HG02588 (cell line): Measurements from ENCODE around the gene ELF1.

Experiments
- ATAC-seq: cut with Tn5 transposase; IDR thresholded peaks from one replicate; pipeline ENCODE4 v1.9.1; 2021; ENCODE audit warnings: mild to moderate bottlenecking, moderate library complexity; ENCODE audit not compliant: unreplicated experiment

Gene ELF1

DNA sequence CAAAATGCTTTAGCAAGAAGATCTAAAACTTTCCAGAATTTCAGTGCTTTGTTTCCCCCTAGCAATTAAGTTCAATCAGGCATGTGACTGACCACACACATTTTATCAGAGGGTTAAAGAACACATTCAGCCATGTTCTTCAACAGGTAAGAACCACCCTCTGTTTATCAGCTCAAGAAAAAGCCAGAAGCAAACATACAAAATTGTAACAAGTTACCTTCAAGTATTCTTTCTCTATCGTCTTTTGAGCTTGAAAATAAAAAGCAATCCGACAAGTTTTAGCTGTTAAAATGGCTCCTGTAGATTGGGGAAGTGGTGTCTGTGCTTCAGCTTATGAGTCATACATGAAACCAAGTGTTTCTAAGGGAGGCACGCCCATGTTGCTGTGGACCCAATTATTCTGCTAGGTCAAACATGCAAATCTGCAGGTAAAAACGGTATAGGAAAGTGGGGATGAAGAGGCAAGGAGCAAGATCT is at the start of gene ELF1:
ELF1 (minus strand) TSS at position 306 of the 477 bp plus-strand sequence. CDS start 37,262 bp downstream, outside the sequence.
- ATAC-seq = peak; percentile 89

DNA sequence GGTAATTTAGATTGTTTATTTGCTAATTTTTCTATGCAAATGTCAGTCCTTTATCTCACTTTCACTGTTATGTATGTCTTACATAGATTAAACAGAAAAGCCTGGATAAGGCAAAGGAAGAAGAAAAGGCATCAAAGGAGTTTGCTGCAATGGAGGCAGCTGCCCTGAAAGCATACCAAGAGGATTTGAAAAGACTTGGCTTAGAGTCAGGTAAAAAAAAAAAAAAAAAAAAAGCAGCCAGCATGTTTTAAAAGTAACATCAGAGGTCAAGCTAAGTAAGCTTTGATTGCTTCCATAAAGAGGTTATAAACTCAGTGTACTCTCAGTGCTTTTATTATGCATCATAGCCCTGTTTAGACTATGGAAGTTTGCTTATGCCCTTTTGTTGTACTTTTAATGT is 46.0 kb upstream of the ELF1 start:
- no peak for ATAC-seq

DNA sequence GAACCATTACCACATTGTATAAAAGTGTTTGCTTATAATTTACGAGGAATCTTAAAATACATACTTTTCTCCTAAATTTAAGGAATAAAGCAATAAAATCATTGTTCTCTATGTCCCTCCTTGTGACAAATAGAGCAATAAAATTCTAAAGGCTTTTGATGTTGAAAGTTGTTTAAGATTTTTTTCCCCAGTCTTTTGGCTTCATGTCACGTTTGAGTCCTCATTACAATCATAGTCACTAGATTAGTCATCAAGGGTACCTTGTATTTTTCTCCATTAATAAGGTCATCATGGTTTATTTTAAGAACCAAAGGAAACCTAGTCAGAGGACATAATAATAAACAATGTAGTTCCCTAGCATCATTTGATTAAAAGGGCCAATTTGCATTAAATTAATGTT is 45.4 kb upstream of the ELF1 start:
- no peak for ATAC-seq

DNA sequence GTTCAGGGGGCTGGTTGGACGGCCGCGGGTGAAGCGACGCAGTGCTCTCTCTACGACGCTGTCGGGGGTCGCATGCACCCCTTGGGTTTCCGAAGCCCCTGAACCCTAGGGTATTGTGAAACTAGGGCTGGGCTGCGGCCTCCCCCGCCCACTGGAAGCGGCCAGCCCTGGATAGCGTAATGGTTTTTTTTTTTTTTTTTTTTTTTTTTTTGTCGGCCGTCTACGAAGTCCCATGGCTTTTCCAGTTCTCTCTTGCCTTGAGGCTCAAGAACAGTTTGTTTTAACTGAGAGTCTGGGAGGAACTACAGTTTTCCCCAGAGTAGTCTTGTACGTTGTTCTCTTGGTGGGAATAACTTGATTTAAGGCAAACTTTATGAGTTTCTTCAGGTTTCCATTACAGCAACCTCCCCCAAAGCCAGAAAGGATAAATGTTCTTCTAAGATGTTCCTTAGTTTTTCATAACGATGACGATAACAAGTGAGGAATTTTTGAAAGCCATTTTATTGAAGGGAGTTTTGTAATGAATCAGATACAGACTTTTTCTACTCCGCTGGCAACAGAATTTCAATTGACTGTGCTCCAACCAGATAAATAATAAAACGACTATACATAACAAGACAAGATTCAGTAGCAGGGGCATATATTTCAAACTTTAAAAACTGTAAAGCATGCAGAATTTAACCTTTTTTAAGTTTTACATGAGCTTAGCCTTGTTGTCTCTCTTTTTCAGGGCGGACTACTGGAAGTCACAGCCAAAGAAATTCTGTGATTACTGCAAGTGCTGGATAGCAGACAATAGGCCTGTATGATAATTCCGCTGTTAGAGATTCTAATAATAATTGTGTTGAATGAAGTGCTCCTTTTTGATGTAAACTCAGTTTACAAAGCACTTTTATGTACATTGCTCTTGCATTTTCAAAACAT is 43.1 kb upstream of the ELF1 start:
- ATAC-seq = peak; percentile 27

DNA sequence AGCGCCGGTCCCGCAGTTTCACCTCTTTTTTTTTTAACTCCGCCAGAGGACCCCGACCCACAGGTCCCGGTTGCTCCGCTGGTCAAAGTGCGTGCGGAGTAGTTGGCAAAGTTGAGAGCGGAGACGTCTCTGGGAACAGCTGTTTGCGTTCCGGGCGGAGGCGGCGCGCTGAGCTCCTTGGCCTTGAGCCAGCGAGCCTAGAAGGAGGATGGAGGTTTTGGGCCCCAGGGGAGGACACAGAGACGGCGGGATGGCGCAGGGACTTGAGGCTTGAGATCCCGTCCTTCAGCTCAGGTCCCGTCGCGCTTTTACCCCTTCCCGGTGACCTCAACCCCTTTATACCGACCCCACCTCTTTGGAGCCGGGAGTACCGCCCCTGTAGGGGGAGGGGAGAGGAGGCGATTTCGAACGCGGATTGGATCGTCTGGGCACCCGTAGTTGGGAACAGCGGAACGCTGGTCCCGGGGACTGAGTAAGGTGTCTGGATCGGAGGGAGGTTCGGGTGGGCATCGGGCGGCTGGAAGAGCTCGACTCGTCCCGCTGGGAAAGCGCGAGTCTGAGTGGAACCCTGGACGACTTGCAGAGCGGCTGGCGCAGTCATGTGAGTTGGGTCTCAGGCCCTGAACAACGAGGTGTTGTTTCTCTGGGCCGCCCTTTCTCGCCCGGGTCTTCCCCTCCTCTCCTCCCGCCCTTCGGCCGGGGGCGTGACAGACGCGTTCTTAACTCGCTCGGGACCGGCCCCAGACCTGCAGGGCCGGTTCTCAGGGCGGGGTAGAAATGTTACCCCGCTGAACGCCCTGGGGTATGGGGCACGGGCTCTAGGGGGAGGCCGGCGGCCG is 42.2 kb upstream of the ELF1 start, which contains the start of gene WBP4:
WBP4 (plus strand) TSS at position 435 of the 839 bp plus-strand sequence; CDS start at position 600, 165 bp downstream.
- peak; percentile 70 for ATAC-seq

DNA sequence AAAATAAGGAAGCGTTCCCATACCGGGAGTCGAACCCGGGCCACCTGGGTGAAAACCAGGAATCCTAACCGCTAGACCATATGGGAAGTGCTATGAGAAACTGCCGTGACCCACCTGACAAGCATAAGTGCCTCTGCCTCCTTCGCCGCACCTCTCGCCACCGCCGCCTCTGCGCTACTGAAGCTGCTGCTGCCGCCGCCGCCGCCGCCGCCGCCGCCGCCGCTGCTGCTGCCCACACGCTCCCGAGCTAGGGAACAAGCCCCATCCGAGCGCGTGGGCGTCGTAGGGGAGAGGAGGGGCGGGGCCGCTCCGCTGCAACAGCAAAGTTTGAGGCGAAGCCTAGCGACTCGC is 41.6 kb upstream of the ELF1 start:
- ATAC-seq = peak; percentile 24

DNA sequence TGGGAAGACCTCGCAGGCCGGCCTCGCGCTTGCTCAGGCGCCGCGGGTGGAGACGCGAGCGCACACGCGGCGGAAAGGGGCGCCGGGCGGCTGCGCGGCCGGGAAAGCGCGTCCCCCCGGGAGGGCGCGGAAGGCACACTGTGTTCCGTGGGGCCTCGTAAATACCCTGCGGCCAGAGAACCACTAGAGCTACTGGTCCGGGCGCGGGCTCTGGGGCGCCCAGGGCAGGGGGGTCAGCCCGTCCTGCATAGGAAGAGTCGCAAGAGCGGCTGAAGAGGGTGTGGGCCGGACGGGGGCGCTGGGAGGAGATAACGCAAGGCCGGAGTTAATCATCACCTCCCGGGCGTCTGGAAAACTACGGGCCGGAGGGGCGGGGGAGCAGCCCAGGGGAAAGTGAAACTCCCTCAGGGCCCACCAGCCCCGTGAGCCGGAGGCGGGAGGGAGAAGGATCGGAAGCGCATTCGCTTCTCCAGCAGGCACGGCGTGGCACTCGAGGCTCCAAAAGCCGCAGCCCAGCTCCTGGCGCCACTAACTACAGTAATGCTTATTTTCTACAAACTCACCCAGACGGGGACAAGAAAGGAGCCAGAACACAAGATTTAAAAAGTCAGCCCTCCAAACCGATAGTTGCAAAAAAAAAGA is 41.1 kb upstream of the ELF1 start:
- peak; percentile 48 for ATAC-seq

DNA sequence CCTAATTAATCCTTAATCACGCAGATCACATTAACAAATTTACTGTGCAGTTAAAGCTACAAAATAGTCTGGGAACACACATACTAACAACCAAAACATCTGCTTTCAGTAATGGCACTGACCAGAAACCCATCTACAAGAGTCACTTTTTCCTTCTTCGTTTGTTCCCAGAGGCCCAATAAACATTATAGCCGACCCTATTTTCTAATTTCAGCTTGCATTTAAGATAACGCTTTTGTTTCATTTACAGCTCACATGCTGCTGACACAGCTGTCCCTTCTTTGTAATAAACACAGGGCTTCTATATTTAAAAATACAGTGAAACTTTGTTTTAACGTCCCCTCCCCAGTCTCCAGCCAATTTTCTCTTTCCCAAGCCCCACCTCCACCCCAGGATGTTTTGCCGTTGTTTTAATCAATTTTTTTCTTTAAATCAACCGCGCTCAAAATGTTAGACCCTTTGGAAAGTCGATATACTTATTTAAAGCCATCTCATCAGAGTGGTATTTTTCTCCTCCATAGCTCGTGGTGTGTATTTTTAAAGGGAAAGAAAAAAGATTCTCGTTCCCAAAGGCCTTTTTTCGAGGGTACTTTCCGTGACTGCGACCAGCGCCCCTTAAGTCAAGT is 40.5 kb upstream of the ELF1 start:
- ATAC-seq = no peak

DNA sequence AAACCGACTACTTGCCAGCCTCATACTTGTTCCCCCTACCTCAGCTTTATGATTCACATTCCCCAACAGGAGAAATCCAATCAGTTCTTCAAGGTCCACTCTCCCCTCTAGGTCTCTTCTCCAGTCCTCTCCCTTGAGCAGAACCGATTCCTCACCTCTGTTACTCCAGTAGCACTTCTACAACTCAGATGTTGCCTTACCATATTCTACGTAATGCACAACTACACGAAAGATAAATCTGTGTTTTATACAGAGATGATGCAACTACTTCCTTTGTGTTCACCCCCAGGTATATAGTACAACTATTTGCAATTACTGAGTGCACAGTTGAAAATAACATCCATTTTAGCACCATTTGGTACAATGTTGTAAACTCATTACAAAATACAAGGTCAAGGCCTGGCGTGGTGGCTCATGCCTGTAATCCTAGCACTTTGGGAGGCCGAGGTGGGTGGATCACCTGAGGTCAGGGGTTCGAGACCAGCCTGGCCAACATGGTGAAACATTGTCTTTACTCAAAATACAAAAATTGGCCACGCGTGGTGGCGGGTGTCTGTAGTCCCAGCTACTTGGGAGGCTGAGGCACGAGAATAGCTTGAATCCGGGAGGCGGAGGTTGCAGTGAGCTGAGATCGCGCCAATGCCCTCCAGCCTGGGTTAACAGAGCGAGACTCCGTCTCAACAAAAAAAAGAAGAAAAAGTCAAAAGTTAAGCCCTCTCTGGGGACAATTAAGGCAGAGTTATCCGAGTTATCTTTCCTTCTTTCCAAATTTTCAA is 39.4 kb upstream of the ELF1 start:
- ATAC-seq = no peak

DNA sequence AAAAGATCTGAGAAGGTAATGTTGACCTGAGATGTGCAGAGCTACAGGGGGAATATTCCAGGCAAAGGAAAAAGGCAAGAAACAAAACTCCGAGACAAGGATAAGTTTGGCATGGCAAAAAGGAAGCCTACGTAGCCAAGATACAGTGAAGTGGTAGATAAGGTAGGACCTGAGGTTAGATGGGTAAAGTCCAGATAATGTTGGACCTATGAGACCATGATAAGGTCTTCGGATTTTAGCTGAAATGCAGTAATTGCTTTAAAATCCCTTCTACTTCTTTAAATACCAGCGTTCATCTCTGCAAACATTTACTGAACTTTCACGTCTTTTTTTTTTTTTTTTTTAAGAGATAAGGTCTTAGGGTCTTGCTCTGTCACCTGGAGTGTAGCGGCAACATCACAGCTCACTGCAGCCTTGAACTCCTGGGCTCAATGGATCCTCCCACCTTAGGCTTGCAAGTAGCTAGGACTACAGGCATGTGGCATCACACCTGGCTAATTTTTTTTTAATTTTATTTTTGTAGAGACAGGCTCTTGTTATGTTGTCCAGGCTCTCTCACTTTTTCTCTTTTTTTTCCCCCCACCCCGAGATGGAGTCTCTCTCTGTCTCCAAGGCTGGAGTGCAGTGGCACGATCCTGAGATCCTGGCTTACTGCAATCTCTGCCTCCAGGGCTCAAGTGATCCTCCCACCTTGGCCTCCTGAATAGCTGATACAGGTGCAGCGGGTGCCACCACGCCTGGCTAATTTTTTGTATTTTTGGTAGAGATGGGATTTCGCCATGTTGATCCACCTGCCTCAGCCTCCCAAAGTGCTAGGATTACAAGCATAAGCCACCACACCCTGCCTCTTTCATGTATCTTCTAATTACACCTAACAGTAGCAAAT is 38.0 kb upstream of the ELF1 start:
- ATAC-seq = no peak

DNA sequence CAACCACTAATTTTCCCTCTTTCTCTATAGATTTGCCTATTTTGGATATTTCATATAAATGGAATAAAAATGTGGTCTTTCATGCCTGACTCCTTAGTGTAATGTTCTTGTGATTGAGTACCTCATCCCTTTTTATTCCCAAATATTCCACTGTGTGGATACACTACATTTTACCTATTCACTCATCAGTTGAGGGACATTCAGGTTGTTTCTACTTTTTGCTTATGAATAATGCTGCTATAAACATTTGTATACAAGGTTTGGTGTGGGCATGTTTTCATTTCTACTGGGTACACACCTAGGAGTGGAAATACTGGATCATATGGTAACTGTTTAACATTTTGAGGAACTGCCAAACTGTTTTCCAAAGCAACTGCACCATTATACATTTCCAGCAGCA is 37.1 kb upstream of the ELF1 start:
- no peak for ATAC-seq

DNA sequence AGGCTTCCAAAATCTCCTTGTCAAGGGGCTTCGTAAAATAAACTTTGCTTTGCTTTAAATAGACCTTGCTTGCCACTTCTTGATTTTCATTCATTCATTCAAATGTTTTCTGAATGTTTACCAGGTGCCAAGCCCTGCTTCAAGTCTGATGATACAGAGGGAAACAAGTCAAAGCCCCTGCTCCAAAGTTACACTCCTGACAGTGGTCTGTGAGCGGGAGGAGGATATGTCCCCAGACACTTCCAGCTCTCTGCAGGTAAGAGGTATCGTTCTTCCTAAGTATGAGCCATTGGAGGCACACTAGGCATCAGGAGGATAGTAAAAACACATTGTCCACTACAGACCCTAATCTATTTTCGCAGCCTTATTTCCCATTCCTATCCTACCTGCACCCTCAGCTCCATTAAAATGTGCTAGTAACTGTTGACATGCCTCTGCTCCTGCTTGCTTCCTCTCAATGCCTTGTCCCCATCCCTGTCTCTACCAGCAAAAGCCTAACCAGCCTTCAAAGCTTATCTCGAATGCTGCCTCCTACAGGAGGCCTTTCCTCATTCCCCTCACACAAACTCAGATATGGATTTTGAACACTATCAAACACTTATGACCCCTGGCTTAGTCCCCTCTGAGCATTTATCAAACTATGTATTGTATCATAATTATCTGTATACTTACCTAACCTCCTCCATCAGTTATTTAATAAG is 36.0 kb upstream of the ELF1 start:
- ATAC-seq = no peak

DNA sequence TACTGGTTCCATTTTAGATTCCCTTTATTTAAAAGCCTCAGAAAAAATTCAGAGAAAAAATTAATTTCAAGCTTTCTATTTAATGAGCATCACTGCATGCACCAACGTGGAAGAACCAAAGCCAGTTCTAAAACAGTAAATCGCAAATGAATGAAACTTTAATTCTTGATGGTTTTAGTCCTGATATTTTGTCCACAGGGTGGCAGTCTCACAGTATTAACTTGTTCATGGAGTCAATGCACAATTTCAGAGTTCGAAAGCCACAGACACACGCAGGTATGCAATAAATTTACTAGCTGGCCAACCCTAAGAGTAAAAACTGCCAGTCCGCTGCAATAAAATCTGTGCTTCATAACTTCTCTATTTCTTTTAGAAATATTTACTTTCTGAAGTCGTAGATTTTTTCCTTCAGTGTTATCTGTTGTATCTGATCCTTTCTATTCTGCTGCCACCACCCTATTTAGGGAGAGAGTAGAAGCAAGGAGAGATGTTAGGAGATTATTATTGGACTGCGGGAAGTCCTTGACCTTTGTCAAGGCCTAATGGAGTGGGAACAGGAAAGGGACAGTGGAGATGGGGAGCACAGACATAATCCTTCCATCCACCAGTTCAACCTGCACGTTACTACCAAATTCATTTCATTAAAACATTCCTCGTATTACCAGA is 35.2 kb upstream of the ELF1 start:
- ATAC-seq = no peak

DNA sequence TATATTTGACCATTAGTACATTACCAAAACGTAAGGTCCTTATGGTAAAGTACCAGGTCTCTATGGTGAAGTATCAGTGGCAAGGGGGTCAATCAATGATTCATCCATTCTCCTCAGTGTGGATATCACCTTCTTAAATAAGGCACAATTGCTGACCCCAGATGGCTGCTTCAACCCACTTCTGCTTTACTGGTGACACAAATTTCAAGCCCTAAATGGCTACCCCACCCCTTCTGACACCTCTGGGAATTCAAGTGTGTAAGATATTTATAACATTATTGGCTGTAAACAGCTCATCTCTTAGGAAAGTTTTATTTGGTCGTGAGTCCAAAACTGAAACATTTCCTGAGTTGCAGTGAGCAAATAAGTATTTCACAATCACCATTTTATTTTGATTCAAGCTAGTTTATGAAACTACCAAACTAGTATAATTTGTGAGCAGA is 34.3 kb upstream of the ELF1 start:
- peak; percentile 54 for ATAC-seq

DNA sequence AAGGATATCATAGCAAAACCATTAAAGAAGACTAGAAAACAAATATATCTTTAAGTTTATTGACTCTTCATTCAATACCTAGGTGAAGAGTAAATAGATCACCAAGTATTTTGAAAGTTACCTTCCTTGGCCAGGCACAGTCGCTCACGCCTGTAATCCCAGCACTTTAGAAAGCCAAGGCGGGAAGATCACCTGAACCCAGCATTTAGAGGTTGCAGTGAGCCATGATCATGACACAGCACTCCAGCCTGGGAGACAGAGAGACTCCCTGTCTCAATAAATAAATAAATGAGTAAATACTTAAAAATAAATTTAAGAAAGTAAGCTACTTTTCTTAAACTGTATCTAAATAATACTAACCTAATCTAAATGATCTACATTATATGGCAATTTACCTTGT is 33.3 kb upstream of the ELF1 start:
- no peak for ATAC-seq

DNA sequence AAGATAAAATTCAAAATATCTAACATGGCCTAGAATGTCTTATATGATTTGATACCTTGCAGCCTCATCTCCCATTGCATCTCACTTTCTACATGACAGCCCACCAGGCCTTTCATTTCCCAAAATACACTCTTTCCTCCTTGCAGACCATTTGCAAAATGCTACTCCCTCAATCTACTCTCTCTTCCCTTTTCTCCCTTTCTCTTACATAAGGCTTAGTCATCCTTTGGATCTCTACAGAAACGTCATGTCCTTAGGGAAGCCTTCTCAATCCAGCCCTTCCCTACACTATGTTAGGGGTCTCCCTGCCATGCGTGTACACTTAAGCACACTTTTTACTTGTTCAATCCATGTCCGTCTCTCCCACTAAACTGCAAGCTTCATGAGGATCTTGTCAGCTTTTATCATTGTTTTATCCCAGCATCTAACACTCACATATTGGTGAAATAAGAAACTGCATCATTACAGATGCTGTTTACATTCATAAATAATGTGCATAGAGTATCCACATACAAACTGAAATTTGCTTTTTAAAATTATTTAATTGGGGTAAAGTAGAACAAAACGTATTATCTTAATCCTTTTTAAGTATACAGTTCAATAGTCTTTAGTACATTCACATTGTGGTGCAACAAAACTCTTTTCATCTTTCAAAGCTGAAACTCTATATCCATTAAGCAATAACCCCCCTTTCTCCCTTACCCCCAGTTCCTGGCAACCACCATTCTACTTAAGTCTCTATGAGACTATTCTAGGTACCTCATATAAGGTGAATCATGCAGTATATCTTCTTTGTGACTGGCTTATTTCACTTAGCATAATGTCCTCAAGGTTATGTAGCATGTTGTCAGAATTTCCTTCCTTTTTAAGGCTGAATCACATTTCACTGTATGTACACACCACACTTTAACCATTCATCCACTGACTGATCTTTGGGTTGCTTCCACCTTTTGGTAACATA is 30.6 kb upstream of the ELF1 start:
- no peak for ATAC-seq

DNA sequence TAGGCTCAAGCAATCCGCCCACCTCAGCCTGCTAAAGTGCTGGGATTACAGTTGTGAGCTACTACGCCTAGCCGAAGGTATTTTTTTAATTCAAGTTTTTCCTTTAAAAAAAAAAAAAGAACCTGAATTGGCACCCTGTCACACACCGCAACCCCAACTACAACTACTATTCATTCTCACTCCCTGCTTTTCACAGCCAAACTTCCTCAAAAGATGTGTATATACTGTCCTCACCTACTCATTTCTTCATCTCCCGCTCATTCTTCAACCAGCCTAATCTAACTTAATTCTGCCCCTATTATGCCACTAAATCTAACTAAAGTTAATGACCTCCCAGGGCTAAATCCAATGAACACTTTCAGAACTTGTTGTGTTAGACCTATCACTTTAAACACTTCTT is 29.5 kb upstream of the ELF1 start:
- no peak for ATAC-seq
